Neural cell (in vitro differentiated cells): ENCODE data around the gene GJA9. TPM values are rescaled to one million over a fixed set of nuclear protein-coding genes. Genes with fewer than 3 reads are reported as not detected.
"Not testable (repeated sequence)": the region's sequence is repeated elsewhere in the genome, so short reads cannot be mapped to it uniquely, and the experiment has no call there.

Experiments used
- H2AFZ ChIP-seq: fragments of 200-600, 300-800 bp; sonication (generic), shearing (Covaris generic); 2 replicates; pipeline ENCODE4 v1.6.0; 2014; ENCODE audit warnings: low read depth, mild to moderate bottlenecking, antibody characterized with exemption, low read length, moderate library complexity
- H3F3A ChIP-seq: fragments of 200-600 bp; shearing (Covaris generic); 2 replicates; pipeline ENCODE4 v1.6.1; 2016; ENCODE audit warnings: mild to moderate bottlenecking, moderate library complexity, mixed read lengths, antibody characterized with exemption, low read length; ENCODE audit not compliant: insufficient read depth, poor library complexity, severe bottlenecking
- H3K27ac ChIP-seq: fragments of 200-600, 300-800 bp; sonication (generic), shearing (Covaris generic); 2 replicates; pipeline ENCODE4 v1.5.1; 2014; ENCODE audit warnings: mild to moderate bottlenecking, low read length, moderate library complexity
- H3K27me3 ChIP-seq: fragments of 300-800, 200-600 bp; sonication (generic), shearing (Covaris generic); 2 replicates; pipeline ENCODE4 v1.6.0; 2014; ENCODE audit warnings: mild to moderate bottlenecking, low read depth, low read length, moderate library complexity; ENCODE audit not compliant: insufficient read depth
- H3K36me3 ChIP-seq: fragments of 300-800, 200-600 bp; sonication (generic), shearing (Covaris generic); 2 replicates; pipeline ENCODE4 v1.5.1; 2014; ENCODE audit warnings: mild to moderate bottlenecking, antibody characterized with exemption, low read length, moderate library complexity; ENCODE audit not compliant: insufficient read depth
- H3K4me2 ChIP-seq: fragments of 300-800, 200-600 bp; sonication (generic), shearing (Covaris generic); 2 replicates; pipeline ENCODE4 v1.6.0; 2014; ENCODE audit warnings: mild to moderate bottlenecking, low read length
- H3K4me3 ChIP-seq: fragments of 300-800, 200-600 bp; sonication (generic), shearing (Covaris generic); 2 replicates; pipeline ENCODE4 v1.5.1; 2014; ENCODE audit warnings: mild to moderate bottlenecking, low read length, moderate library complexity
- H3K79me2 ChIP-seq: fragments of 200-600 bp; shearing (Covaris generic); replicated peaks from 2 replicates; pipeline ENCODE4 v1.6.0; 2014; ENCODE audit warnings: mild to moderate bottlenecking, low read length, moderate library complexity; ENCODE audit not compliant: insufficient read depth
- H3K9ac ChIP-seq: fragments of 300-800, 200-600 bp; sonication (generic), shearing (Covaris generic); 2 replicates; pipeline ENCODE4 v1.6.1; 2016; ENCODE audit warnings: mild to moderate bottlenecking, low read length, mixed read lengths
- H3K9me2 ChIP-seq: fragments of 200-600 bp; shearing (Covaris generic); 2 replicates; pipeline ENCODE4 v1.6.1; 2016; ENCODE audit warnings: mild to moderate bottlenecking, low read length, mixed read lengths; ENCODE audit not compliant: insufficient read depth
- H3K9me3 ChIP-seq: fragments of 200-600, 300-800 bp; sonication (generic), shearing (Covaris generic); 2 replicates; pipeline ENCODE4 v1.6.1; 2016; ENCODE audit warnings: mild to moderate bottlenecking, mixed run types, low read length, moderate library complexity, mixed read lengths
- H4K20me1 ChIP-seq: fragments of 200-600 bp; shearing (Covaris generic); 2 replicates; pipeline ENCODE4 v1.6.1; 2016; ENCODE audit warnings: mild to moderate bottlenecking, mixed run types; ENCODE audit not compliant: insufficient read depth
- EP300 ChIP-seq: fragments of 450-650 bp; conservative IDR thresholded peaks from 2 replicates; pipeline ENCODE4 v1.6.1; 2014; ENCODE audit warnings: antibody characterized with exemption, mild to moderate bottlenecking, moderate library complexity; ENCODE audit not compliant: poor library complexity, severe bottlenecking
- EZH2 ChIP-seq: fragments of 200-600, 300-800 bp; shearing (Covaris generic), sonication (generic); IDR thresholded peaks from 2 replicates; pipeline ENCODE4 v1.6.1; 2014; ENCODE audit warnings: antibody characterized with exemption, low read length, borderline replicate concordance, mild to moderate bottlenecking; ENCODE audit not compliant: insufficient read depth, poor library complexity, severe bottlenecking
- MXI1 ChIP-seq: fragments of 450-650 bp; conservative IDR thresholded peaks from 2 replicates; pipeline ENCODE4 v1.6.1; 2014; ENCODE audit warnings: antibody characterized with exemption, mild to moderate bottlenecking; ENCODE audit not compliant: poor library complexity, severe bottlenecking
- POLR2AphosphoS5 ChIP-seq: IDR thresholded peaks from 2 replicates; pipeline ENCODE4 v1.6.1; 2012
- RAD21 ChIP-seq: fragments of 450-650 bp; conservative IDR thresholded peaks from 2 replicates; pipeline ENCODE4 v1.6.1; 2014; ENCODE audit warnings: antibody characterized with exemption, mild to moderate bottlenecking, moderate library complexity
- SMC3 ChIP-seq: fragments of 450-650 bp; conservative IDR thresholded peaks from 2 replicates; pipeline ENCODE4 v1.6.1; 2014; ENCODE audit warnings: antibody characterized with exemption, mild to moderate bottlenecking, moderate library complexity; ENCODE audit not compliant: poor library complexity
- TAF1 ChIP-seq: IDR thresholded peaks from 2 replicates; pipeline ENCODE4 v1.6.1; 2012; ENCODE audit warnings: low read depth
- polyA plus RNA-seq: library from polyadenylated mRNA; depleted of rRNA; stranded (reverse); fragments of >200 nt; gene quantifications from 2 replicates; pipeline ENCODE4 v1.2.3, GENCODE V29; 2014
- TF ChIP-seq, protein P1 (sequence below): IDR thresholded peaks from 2 replicates; pipeline ENCODE4 v1.6.1; 2012; ENCODE audit warnings: borderline replicate concordance
- TF ChIP-seq, protein P2 (sequence below): fragments of 450-650 bp; IDR thresholded peaks from 2 replicates; pipeline ENCODE4 v1.5.1; 2014; ENCODE audit warnings: antibody characterized with exemption, mild to moderate bottlenecking, moderate library complexity; ENCODE audit not compliant: poor library complexity, severe bottlenecking

The GJA9 gene
- polyA plus RNA-seq, 1 donor from 2014 or later = not detected

DNA sequence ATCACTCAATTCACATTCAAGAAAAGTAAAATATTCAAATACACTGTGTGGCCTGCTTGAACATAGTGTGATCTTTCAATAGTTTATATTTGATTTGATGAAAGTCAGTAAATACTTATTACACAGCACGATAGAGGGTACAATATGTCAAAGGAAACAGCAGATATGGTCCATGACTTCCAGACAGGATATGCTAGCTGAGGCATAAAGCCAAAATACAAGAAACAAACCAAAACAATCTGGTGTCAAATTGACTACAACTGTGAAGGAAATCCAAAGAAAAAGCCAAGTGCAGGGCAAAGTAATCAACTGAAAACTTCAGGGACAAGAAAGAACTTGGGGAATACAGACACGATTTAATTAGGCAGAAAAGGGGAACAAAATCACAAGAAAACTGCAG is 41.1 kb downstream of the GJA9 start:
- H4K20me1 ChIP-seq = no peaks in the 10 kb centered on the region
- no peak overlapping the region for H3K27ac ChIP-seq
- no peak overlapping the region for H2AFZ ChIP-seq
- H3K4me3 ChIP-seq = no peak overlapping the region
- H3K9ac ChIP-seq = no peak overlapping the region
- H3K9me2 ChIP-seq = no peaks in the 10 kb centered on the region
- no peaks in the 10 kb centered on the region for H3K9me3 ChIP-seq
- H3K27me3 ChIP-seq = no peaks in the 10 kb centered on the region
- H3K79me2 ChIP-seq = no peaks in the 10 kb centered on the region
- TF ChIP-seq RAD21 (no peak), SMC3 (no peak), POLR2AphosphoS5 (no peak), EZH2 (no peak), TAF1 (no peak), EP300 (no peak), MXI1 (no peak)
- TF ChIP-seq, protein P1, sequence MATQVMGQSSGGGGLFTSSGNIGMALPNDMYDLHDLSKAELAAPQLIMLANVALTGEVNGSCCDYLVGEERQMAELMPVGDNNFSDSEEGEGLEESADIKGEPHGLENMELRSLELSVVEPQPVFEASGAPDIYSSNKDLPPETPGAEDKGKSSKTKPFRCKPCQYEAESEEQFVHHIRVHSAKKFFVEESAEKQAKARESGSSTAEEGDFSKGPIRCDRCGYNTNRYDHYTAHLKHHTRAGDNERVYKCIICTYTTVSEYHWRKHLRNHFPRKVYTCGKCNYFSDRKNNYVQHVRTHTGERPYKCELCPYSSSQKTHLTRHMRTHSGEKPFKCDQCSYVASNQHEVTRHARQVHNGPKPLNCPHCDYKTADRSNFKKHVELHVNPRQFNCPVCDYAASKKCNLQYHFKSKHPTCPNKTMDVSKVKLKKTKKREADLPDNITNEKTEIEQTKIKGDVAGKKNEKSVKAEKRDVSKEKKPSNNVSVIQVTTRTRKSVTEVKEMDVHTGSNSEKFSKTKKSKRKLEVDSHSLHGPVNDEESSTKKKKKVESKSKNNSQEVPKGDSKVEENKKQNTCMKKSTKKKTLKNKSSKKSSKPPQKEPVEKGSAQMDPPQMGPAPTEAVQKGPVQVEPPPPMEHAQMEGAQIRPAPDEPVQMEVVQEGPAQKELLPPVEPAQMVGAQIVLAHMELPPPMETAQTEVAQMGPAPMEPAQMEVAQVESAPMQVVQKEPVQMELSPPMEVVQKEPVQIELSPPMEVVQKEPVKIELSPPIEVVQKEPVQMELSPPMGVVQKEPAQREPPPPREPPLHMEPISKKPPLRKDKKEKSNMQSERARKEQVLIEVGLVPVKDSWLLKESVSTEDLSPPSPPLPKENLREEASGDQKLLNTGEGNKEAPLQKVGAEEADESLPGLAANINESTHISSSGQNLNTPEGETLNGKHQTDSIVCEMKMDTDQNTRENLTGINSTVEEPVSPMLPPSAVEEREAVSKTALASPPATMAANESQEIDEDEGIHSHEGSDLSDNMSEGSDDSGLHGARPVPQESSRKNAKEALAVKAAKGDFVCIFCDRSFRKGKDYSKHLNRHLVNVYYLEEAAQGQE = no peak
- TF ChIP-seq, protein P2, sequence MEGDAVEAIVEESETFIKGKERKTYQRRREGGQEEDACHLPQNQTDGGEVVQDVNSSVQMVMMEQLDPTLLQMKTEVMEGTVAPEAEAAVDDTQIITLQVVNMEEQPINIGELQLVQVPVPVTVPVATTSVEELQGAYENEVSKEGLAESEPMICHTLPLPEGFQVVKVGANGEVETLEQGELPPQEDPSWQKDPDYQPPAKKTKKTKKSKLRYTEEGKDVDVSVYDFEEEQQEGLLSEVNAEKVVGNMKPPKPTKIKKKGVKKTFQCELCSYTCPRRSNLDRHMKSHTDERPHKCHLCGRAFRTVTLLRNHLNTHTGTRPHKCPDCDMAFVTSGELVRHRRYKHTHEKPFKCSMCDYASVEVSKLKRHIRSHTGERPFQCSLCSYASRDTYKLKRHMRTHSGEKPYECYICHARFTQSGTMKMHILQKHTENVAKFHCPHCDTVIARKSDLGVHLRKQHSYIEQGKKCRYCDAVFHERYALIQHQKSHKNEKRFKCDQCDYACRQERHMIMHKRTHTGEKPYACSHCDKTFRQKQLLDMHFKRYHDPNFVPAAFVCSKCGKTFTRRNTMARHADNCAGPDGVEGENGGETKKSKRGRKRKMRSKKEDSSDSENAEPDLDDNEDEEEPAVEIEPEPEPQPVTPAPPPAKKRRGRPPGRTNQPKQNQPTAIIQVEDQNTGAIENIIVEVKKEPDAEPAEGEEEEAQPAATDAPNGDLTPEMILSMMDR = no peak
- H3K4me2 ChIP-seq = no peak overlapping the region
- H3K36me3 ChIP-seq = peaks cover 5% of the 10 kb centered on the region
- H3F3A ChIP-seq = no peaks in the 10 kb centered on the region

DNA sequence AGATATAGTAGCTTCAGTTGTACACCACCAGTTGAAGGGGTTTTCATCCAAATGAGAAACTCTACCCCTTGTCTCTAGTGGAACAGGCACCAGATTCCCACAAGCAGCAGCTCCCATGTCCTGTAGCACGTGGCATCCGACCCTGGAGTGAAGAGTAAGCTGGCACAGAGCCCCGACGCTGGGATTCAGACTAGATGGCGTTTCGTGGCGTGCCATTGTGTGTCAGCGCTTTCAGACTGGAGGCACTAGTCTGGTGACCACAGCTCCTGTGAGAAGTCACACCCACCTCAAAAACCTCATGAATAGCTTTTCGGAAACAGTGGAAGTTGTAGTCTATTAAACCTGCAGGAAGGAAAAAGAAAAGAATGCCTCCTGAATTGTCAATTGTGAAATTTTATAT is 42.0 kb downstream of the GJA9 start:
- H3K79me2 ChIP-seq = no peaks in the 10 kb centered on the region
- H3K9me3 ChIP-seq = no peaks in the 10 kb centered on the region
- H3K4me2 ChIP-seq = no peak overlapping the region
- H3K4me3 ChIP-seq = no peak overlapping the region
- no peaks in the 10 kb centered on the region for H3F3A ChIP-seq
- H3K27ac ChIP-seq = no peak overlapping the region
- H3K27me3 ChIP-seq = no peaks in the 10 kb centered on the region
- peaks cover 5% of the 10 kb centered on the region for H3K36me3 ChIP-seq
- TF ChIP-seq EP300 (no peak), MXI1 (no peak), RAD21 (no peak), POLR2AphosphoS5 (no peak), SMC3 (no peak), TAF1 (no peak), EZH2 (no peak)
- TF ChIP-seq, protein P2 = no peak
- TF ChIP-seq, protein P1 = no peak
- H4K20me1 ChIP-seq = no peaks in the 10 kb centered on the region
- no peaks in the 10 kb centered on the region for H3K9me2 ChIP-seq
- H3K9ac ChIP-seq = no peak overlapping the region
- H2AFZ ChIP-seq = no peak overlapping the region

DNA sequence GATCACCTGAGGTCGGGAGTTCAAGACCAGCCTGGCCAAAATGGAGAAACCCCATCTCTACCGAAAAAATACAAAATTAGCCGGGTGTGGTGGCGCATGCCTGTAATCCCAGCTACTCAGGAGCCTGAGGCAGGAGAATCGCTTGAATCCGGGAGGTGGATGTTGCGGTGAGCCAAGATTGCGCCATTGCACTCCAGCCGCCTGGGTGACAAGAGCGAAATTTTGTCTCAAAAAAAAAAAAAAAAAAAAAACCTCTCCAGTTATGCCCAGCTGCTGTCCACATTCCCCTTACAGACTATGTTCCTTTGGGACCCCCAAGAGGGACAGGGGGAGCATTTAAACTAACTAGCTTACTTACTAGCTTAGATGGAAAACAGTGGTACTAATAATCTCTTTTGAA is 45.1 kb downstream of the GJA9 start:
- H3F3A ChIP-seq, H3K9me3 ChIP-seq, H3K36me3 ChIP-seq, H3K9me2 ChIP-seq, H4K20me1 ChIP-seq, H3K4me3 ChIP-seq, H3K27ac ChIP-seq, H3K4me2 ChIP-seq, H2AFZ ChIP-seq, H3K27me3 ChIP-seq, H3K79me2 ChIP-seq, H3K9ac ChIP-seq: not testable (repeated sequence)
